Trophoblast cell (in vitro differentiated cells and primary cell): ENCODE results near the gene RAET1L.

Source experiments
- DNase-seq, 2 donors: peaks; one replicate each; pipeline ENCODE4 v3.0.0-alpha.2; 2016
- H2AFZ ChIP-seq: 2 replicates; pipeline ENCODE4 v1.6.1; 2013; ENCODE audit warnings: low read length, moderate library complexity, mild to moderate bottlenecking; ENCODE audit not compliant: insufficient read depth, poor library complexity
- H2AK5ac ChIP-seq: 2 replicates; pipeline ENCODE4 v1.6.1; 2013; ENCODE audit warnings: mild to moderate bottlenecking, low read length
- H2BK120ac ChIP-seq: 2 replicates; pipeline ENCODE4 v1.6.1; 2013; ENCODE audit warnings: low read length, mild to moderate bottlenecking, moderate library complexity; ENCODE audit not compliant: insufficient read depth, poor library complexity
- H2BK12ac ChIP-seq: 2 replicates; pipeline ENCODE4 v1.6.1; 2013; ENCODE audit warnings: mild to moderate bottlenecking, low read length, moderate library complexity
- H2BK5ac ChIP-seq: 2 replicates; pipeline ENCODE4 v1.6.1; 2013; ENCODE audit warnings: low read length, low read depth, moderate library complexity, mild to moderate bottlenecking; ENCODE audit not compliant: poor library complexity
- H3K14ac ChIP-seq: 2 replicates; pipeline ENCODE4 v1.6.1; 2013; ENCODE audit warnings: mild to moderate bottlenecking, low read length
- H3K18ac ChIP-seq: 2 replicates; pipeline ENCODE4 v1.6.1; 2013; ENCODE audit warnings: mild to moderate bottlenecking, low read length
- H3K23ac ChIP-seq: 2 replicates; pipeline ENCODE4 v1.6.1; 2013; ENCODE audit warnings: low read length
- H3K27ac ChIP-seq: 2 replicates; pipeline ENCODE4 v1.5.1; 2013; ENCODE audit warnings: low read depth, mild to moderate bottlenecking, inconsistent platforms, low read length, moderate library complexity
- H3K27me3 ChIP-seq: 2 replicates; pipeline ENCODE4 v1.6.1; 2013; ENCODE audit warnings: inconsistent platforms, mild to moderate bottlenecking, low read length, moderate library complexity; ENCODE audit not compliant: insufficient read depth
- H3K36me3 ChIP-seq, 2 experiments: 1 replicate in 1 of 2; 2 replicates in 1 of 2; pipeline ENCODE4 v1.6.1; 2013; ENCODE audit warnings: low read length in 2 of 2, mild to moderate bottlenecking in 2 of 2, moderate library complexity in 1 of 2; ENCODE audit not compliant: insufficient read depth in 2 of 2, control insufficient read depth in 1 of 2
- H3K4ac ChIP-seq: 2 replicates; pipeline ENCODE4 v1.6.1; 2013; ENCODE audit warnings: low read depth, mild to moderate bottlenecking, low read length, moderate library complexity
- H3K4me1 ChIP-seq, 2 experiments: 1 replicate in 1 of 2; 2 replicates in 1 of 2; pipeline ENCODE4 v1.6.1; 2013; ENCODE audit warnings: low read length in 2 of 2, mild to moderate bottlenecking in 2 of 2, moderate library complexity in 1 of 2; ENCODE audit not compliant: insufficient read depth in 2 of 2, control insufficient read depth in 1 of 2
- H3K4me2 ChIP-seq: 2 replicates; pipeline ENCODE4 v1.6.1; 2013; ENCODE audit warnings: inconsistent platforms, mild to moderate bottlenecking, low read length, moderate library complexity
- H3K4me3 ChIP-seq: 2 replicates; pipeline ENCODE4 v1.5.1; 2013; ENCODE audit warnings: mild to moderate bottlenecking, low read depth, low read length, inconsistent platforms
- H3K79me1 ChIP-seq: one replicate; pipeline ENCODE4 v1.6.1; 2013; ENCODE audit warnings: low read length
- H3K79me2 ChIP-seq: 2 replicates; pipeline ENCODE4 v1.6.1; 2013; ENCODE audit warnings: low read length, mild to moderate bottlenecking; ENCODE audit not compliant: control insufficient read depth, insufficient read depth, poor library complexity
- H3K9ac ChIP-seq: 2 replicates; pipeline ENCODE4 v1.6.1; 2013; ENCODE audit warnings: mild to moderate bottlenecking, low read length
- H3K9me3 ChIP-seq: 2 replicates; pipeline ENCODE4 v1.6.1; 2013; ENCODE audit warnings: low read depth, mild to moderate bottlenecking, control low read depth, inconsistent platforms, low read length; ENCODE audit not compliant: insufficient read depth
- H4K12ac ChIP-seq: 2 replicates; pipeline ENCODE4 v1.6.1; 2013; ENCODE audit warnings: low read depth, mild to moderate bottlenecking, low read length, moderate library complexity
- H4K8ac ChIP-seq: 2 replicates; pipeline ENCODE4 v1.6.1; 2013; ENCODE audit warnings: low read depth, mild to moderate bottlenecking, low read length, moderate library complexity
- H4K91ac ChIP-seq: one replicate; pipeline ENCODE4 v1.6.1; 2013; ENCODE audit warnings: low read depth, mild to moderate bottlenecking, low read length, moderate library complexity
- WGBS: extraction: QIAGEN DNeasy Blood & Tissue Kit; methylation state at CpG from one replicate; pipeline ENCODE4 v1.1.7; 2013; ENCODE audit warnings: missing lambda C conversion rate; ENCODE audit not compliant: insufficient read length, insufficient coverage; ENCODE audit errors: extremely low coverage; 5-methylcytosine and 5-hydroxymethylcytosine counted together

The RAET1L gene

GRCh38 chr6:149983145-149983544 is 42.2 kb downstream of the RAET1L start:
- no peak overlapping the region for H3K23ac ChIP-seq
- no peaks in the 10 kb centered on the region for H3K79me2 ChIP-seq
- H3K4me2 ChIP-seq = no peak overlapping the region
- H2AK5ac ChIP-seq = no peak overlapping the region
- no peak overlapping the region for H4K12ac ChIP-seq
- WGBS = no CpG with 5 or more reads among the region's 9 CpGs
- H2BK5ac ChIP-seq = no peak overlapping the region
- no peak overlapping the region for H2BK120ac ChIP-seq
- no peak overlapping the region for H3K14ac ChIP-seq
- H3K18ac ChIP-seq = no peak overlapping the region
- H3K4me3 ChIP-seq = no peak overlapping the region
- H4K8ac ChIP-seq = no peak overlapping the region
- no peak overlapping the region for H2BK12ac ChIP-seq
- no peaks in the 10 kb centered on the region for H3K4me1 ChIP-seq
- no peaks in the 10 kb centered on the region for H3K79me1 ChIP-seq
- peaks cover 5% of the 10 kb centered on the region for H3K9me3 ChIP-seq
- H3K27me3 ChIP-seq = peaks cover 32% of the 10 kb centered on the region
- H2AFZ ChIP-seq = no peak overlapping the region
- no peak overlapping the region for H3K27ac ChIP-seq
- no peak overlapping the region for H3K9ac ChIP-seq
- H4K91ac ChIP-seq = no peak overlapping the region
- H3K4ac ChIP-seq = no peak overlapping the region
- H3K36me3 ChIP-seq = peaks cover 0 to 2% of the 10 kb centered on the region in 2 experiments
- DNase-seq = no peak

- no peak overlapping the region for H3K9ac ChIP-seq
- H3K36me3 ChIP-seq = no peaks in the 10 kb centered on the region
- H3K27ac ChIP-seq = no peak overlapping the region
- H3K27me3 ChIP-seq = peaks cover 6% of the 10 kb centered on the region
- no peak overlapping the region for H3K4me2 ChIP-seq
- H4K12ac ChIP-seq = no peak overlapping the region
- H3K79me1 ChIP-seq = no peaks in the 10 kb centered on the region
- no peak overlapping the region for H3K4ac ChIP-seq
- H2BK5ac ChIP-seq = no peak overlapping the region
- H2BK12ac ChIP-seq = no peak overlapping the region
- H4K91ac ChIP-seq = no peak overlapping the region
- no peak overlapping the region for H2AFZ ChIP-seq
- H3K79me2 ChIP-seq = no peaks in the 10 kb centered on the region
- no peak overlapping the region for H2BK120ac ChIP-seq
- no peaks in the 10 kb centered on the region for H3K9me3 ChIP-seq
- no peak overlapping the region for H3K14ac ChIP-seq
- no peak for DNase-seq
- H3K23ac ChIP-seq = no peak overlapping the region
- no peaks in the 10 kb centered on the region for H3K4me1 ChIP-seq
- H2AK5ac ChIP-seq = no peak overlapping the region
- H3K4me3 ChIP-seq = no peak overlapping the region
- H4K8ac ChIP-seq = no peak overlapping the region
- no peak overlapping the region for H3K18ac ChIP-seq
- no CpG with 5 or more reads among the region's 6 CpGs for WGBS
Observed at GRCh38 chr6:149979293-149979692, 46.0 kb downstream of the RAET1L start.

- Histone ChIP-seq H3K9me3 (no peaks in the 10 kb centered on the region), H3K4me2 (no peak overlapping the region), H3K14ac (no peak overlapping the region)
Observed at GRCh38 chr6:149978610-149979009, 46.7 kb downstream of the RAET1L start.

GRCh38 chr6:149977221-149977620 is 48.1 kb downstream of the RAET1L start:
- no peak for DNase-seq
- no peaks in the 10 kb centered on the region for H3K79me1 ChIP-seq
- H3K9me3 ChIP-seq = no peaks in the 10 kb centered on the region
- no peak overlapping the region for H3K4ac ChIP-seq
- no peak overlapping the region for H2BK5ac ChIP-seq
- WGBS = no CpG with 5 or more reads among the region's 4 CpGs
- no peak overlapping the region for H2AFZ ChIP-seq
- no peak overlapping the region for H4K91ac ChIP-seq
- no peak overlapping the region for H3K23ac ChIP-seq
- H2BK12ac ChIP-seq = no peak overlapping the region
- no peak overlapping the region for H3K18ac ChIP-seq
- no peak overlapping the region for H3K14ac ChIP-seq
- no peak overlapping the region for H2BK120ac ChIP-seq
- H3K9ac ChIP-seq = no peak overlapping the region
- peaks cover 8% of the 10 kb centered on the region for H3K27me3 ChIP-seq
- H3K4me1 ChIP-seq = no peaks in the 10 kb centered on the region
- H3K4me3 ChIP-seq = no peak overlapping the region
- H3K27ac ChIP-seq = no peak overlapping the region
- no peak overlapping the region for H4K8ac ChIP-seq
- H4K12ac ChIP-seq = no peak overlapping the region
- no peaks in the 10 kb centered on the region for H3K36me3 ChIP-seq
- no peaks in the 10 kb centered on the region for H3K79me2 ChIP-seq
- H2AK5ac ChIP-seq = no peak overlapping the region
- H3K4me2 ChIP-seq = no peak overlapping the region

More at GRCh38 chr6:149978610-149979009, 46.7 kb downstream of the RAET1L start:
- Histone ChIP-seq H2BK12ac (no peak overlapping the region), H3K79me1 (no peaks in the 10 kb centered on the region), H3K27me3 (peaks cover 7% of the 10 kb centered on the region), H4K91ac (no peak overlapping the region), H2AFZ (no peak overlapping the region), H3K36me3 (no peaks in the 10 kb centered on the region), H3K4me3 (no peak overlapping the region), H3K79me2 (no peaks in the 10 kb centered on the region), H2BK120ac (no peak overlapping the region), H2BK5ac (no peak overlapping the region), H3K9ac (peak overlapping the region; percentile 42), H3K4ac (no peak overlapping the region), H4K12ac (no peak overlapping the region), H3K27ac (no peak overlapping the region), H3K23ac (no peak overlapping the region), H2AK5ac (no peak overlapping the region), H3K4me1 (no peaks in the 10 kb centered on the region), H4K8ac (no peak overlapping the region), H3K18ac (no peak overlapping the region)
- DNase-seq = no peak
